Measurements from ENCODE around the gene PRPF6.

DNA sequence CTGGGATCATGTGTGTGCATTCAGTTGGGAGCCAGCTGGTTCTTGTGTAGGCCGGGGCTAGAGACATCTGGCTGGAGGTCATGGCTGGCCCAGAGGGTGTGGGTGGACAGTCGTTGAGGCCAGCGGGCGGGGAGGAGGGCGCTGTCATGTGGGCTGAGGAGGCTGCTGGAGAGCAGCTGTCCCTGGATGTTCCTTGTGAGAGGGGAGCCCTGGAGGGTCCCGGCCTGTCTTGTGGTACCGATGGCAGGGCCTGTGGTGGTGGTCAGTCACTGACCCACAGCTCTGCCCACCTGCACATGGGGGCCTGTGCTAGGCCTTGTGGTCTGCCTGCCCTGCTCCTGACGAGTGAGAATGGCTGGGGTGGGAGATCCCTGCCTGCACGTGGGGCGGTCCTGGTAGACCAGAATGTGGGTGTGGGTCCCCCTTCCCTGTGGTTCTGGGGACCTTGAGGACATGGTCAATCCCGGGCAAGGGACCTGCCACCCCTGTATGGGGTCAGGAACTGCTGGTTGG lies 53.1 kb downstream of the PRPF6 start:
- TF ChIP-seq, protein P1, sequence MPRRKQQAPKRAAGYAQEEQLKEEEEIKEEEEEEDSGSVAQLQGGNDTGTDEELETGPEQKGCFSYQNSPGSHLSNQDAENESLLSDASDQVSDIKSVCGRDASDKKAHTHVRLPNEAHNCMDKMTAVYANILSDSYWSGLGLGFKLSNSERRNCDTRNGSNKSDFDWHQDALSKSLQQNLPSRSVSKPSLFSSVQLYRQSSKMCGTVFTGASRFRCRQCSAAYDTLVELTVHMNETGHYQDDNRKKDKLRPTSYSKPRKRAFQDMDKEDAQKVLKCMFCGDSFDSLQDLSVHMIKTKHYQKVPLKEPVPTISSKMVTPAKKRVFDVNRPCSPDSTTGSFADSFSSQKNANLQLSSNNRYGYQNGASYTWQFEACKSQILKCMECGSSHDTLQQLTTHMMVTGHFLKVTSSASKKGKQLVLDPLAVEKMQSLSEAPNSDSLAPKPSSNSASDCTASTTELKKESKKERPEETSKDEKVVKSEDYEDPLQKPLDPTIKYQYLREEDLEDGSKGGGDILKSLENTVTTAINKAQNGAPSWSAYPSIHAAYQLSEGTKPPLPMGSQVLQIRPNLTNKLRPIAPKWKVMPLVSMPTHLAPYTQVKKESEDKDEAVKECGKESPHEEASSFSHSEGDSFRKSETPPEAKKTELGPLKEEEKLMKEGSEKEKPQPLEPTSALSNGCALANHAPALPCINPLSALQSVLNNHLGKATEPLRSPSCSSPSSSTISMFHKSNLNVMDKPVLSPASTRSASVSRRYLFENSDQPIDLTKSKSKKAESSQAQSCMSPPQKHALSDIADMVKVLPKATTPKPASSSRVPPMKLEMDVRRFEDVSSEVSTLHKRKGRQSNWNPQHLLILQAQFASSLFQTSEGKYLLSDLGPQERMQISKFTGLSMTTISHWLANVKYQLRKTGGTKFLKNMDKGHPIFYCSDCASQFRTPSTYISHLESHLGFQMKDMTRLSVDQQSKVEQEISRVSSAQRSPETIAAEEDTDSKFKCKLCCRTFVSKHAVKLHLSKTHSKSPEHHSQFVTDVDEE (CRISPR knock-in tag; IDR thresholded peaks at IDR 0.05): no peak
- no peak for TF ChIP-seq TCF4 (CRISPR knock-in tag; IDR thresholded peaks at IDR 0.05; ENCODE audit: borderline replicate concordance)
- TF ChIP-seq ZFP3 (CRISPR knock-in tag; IDR thresholded peaks at IDR 0.05): no peak
- TF ChIP-seq, protein P2, sequence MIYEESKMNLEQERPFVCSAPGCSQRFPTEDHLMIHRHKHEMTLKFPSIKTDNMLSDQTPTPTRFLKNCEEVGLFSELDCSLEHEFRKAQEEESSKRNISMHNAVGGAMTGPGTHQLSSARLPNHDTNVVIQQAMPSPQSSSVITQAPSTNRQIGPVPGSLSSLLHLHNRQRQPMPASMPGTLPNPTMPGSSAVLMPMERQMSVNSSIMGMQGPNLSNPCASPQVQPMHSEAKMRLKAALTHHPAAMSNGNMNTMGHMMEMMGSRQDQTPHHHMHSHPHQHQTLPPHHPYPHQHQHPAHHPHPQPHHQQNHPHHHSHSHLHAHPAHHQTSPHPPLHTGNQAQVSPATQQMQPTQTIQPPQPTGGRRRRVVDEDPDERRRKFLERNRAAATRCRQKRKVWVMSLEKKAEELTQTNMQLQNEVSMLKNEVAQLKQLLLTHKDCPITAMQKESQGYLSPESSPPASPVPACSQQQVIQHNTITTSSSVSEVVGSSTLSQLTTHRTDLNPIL (CRISPR knock-in tag; IDR thresholded peaks at IDR 0.05; ENCODE audit: low read depth): no peak
- TF ChIP-seq ESRRG (CRISPR knock-in tag; IDR thresholded peaks at IDR 0.05): no peak
- no peak for TF ChIP-seq ISL1 (CRISPR knock-in tag; IDR thresholded peaks at IDR 0.05)
- no peak for TF ChIP-seq GLIS3 (CRISPR knock-in tag; IDR thresholded peaks at IDR 0.05)

Measured in SK-N-SH treated with all-trans-retinoic acid at 6 μM for 48 hours (cell line).